OCI-LY1 (cell line): ENCODE measurements around the gene ZFPM1.

Experiments used
- H2AFZ ChIP-seq: fragments of 200-600 bp; sonication (generic), shearing (Covaris generic); 2 replicates; pipeline ENCODE4 v1.6.0; 2014; ENCODE audit warnings: antibody characterized with exemption, mild to moderate bottlenecking, low read length
- H3F3A ChIP-seq: fragments of 200-600 bp; sonication (generic), shearing (Covaris generic); 2 replicates; pipeline ENCODE4 v1.6.0; 2014; ENCODE audit warnings: mild to moderate bottlenecking, antibody characterized with exemption, low read length, moderate library complexity; ENCODE audit not compliant: insufficient read depth
- H3K27ac ChIP-seq: fragments of 200-600 bp; sonication (generic); 2 replicates; pipeline ENCODE4 v1.5.1; 2014; ENCODE audit warnings: low read length, mixed run types, mild to moderate bottlenecking, low read depth; ENCODE audit not compliant: poor library complexity, severe bottlenecking
- H3K27me3 ChIP-seq: fragments of 200-600 bp; sonication (generic); 2 replicates; pipeline ENCODE4 v1.6.0; 2014; ENCODE audit warnings: antibody characterized with exemption, mild to moderate bottlenecking, low read length, moderate library complexity; ENCODE audit not compliant: insufficient read depth
- H3K36me3 ChIP-seq: fragments of 200-600 bp; sonication (generic); 2 replicates; pipeline ENCODE4 v1.6.1; 2014; ENCODE audit warnings: mild to moderate bottlenecking, antibody characterized with exemption, low read length, moderate library complexity, mixed read lengths; ENCODE audit not compliant: insufficient read depth
- H3K4me1 ChIP-seq: fragments of 200-600 bp; sonication (generic); 2 replicates; pipeline ENCODE4 v1.5.1; 2014; ENCODE audit warnings: mild to moderate bottlenecking, low read length, moderate library complexity; ENCODE audit not compliant: insufficient read depth, severe bottlenecking
- H3K4me2 ChIP-seq: fragments of 200-600 bp; sonication (generic), shearing (Covaris generic); 2 replicates; pipeline ENCODE4 v1.6.1; 2014; ENCODE audit warnings: low read length
- H3K4me3 ChIP-seq: fragments of 200-600 bp; sonication (generic); 2 replicates; pipeline ENCODE4 v1.5.1; 2014; ENCODE audit warnings: low read length, low read depth, mild to moderate bottlenecking, mixed read lengths; ENCODE audit not compliant: poor library complexity, severe bottlenecking
- H3K79me2 ChIP-seq: fragments of 200-600 bp; shearing (Covaris generic); 2 replicates; pipeline ENCODE4 v1.6.1; 2016; ENCODE audit warnings: mixed run types, low read length, mixed read lengths; ENCODE audit not compliant: insufficient read depth
- H3K9ac ChIP-seq: fragments of 200-600 bp; sonication (generic), shearing (Covaris generic); 2 replicates; pipeline ENCODE4 v1.6.1; 2014; ENCODE audit warnings: mild to moderate bottlenecking, low read length, mixed read lengths
- H3K9me2 ChIP-seq: fragments of 200-600 bp; sonication (generic), shearing (Covaris generic); 2 replicates; pipeline ENCODE4 v1.6.1; 2014; ENCODE audit warnings: low read depth, mild to moderate bottlenecking, low read length, mixed read lengths
- H3K9me3 ChIP-seq: fragments of 200-600 bp; shearing (Covaris generic); 2 replicates; pipeline ENCODE4 v1.6.1; 2014; ENCODE audit warnings: low read length, mixed read lengths
- H4K20me1 ChIP-seq: fragments of 200-600 bp; sonication (generic), shearing (Covaris generic); 2 replicates; pipeline ENCODE4 v1.6.0; 2016; ENCODE audit warnings: mild to moderate bottlenecking, low read length; ENCODE audit not compliant: insufficient read depth
- EZH2 ChIP-seq: fragments of 200-600 bp; sonication (generic), shearing (Covaris generic); IDR thresholded peaks from 2 replicates; pipeline ENCODE4 v1.8.0; 2017; ENCODE audit warnings: borderline replicate concordance, mixed run types, mild to moderate bottlenecking, antibody characterized with exemption, low read length, moderate library complexity, mixed read lengths
- TF ChIP-seq, protein P1 (sequence below): fragments of 200-600 bp; sonication (generic), shearing (Covaris generic); IDR thresholded peaks from 2 replicates; pipeline ENCODE4 v1.5.1; 2017; ENCODE audit warnings: mild to moderate bottlenecking, antibody characterized with exemption, low read length, moderate library complexity, mixed read lengths

The ZFPM1 gene

DNA sequence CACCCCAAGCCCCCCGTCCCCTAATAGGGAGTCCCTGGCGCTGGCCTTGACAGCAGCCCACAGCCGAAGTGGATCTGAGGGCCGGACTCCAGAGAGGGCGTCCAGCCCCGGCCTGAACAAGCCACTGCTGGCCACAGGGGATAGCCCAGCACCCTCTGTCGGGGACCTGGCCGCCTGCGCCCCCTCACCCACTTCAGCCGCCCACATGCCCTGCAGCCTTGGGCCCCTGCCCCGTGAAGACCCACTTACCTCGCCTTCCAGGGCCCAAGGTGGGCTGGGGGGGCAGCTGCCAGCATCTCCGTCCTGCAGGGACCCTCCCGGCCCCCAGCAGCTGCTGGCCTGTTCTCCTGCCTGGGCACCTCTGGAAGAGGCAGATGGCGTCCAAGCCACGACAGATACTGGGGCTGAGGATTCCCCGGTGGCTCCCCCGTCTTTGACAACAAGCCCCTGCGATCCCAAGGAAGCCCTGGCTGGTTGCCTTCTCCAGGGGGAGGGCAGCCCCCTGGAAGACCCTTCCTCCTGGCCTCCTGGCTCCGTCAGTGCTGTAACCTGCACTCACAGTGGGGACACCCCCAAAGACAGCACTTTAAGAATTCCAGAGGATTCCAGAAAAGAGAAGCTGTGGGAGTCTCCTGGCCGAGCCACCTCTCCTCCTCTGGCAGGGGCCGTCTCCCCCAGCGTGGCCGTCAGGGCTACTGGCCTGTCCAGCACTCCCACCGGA is 19.3 kb upstream of the ZFPM1 start:
- Histone ChIP-seq H3K36me3 (no peaks in the 10 kb centered on the region), H3K4me3 (no peak overlapping the region), H3K9ac (no peak overlapping the region), H3K9me3 (no peaks in the 10 kb centered on the region), H3K27me3 (peaks cover 7% of the 10 kb centered on the region; the same call in 1 of the 2 replicates), H4K20me1 (no peaks in the 10 kb centered on the region), H3F3A (no peaks in the 10 kb centered on the region), H3K27ac (no peak overlapping the region), H3K4me1 (no peaks in the 10 kb centered on the region), H3K9me2 (no peaks in the 10 kb centered on the region), H3K4me2 (no peak overlapping the region), H2AFZ (no peak overlapping the region), H3K79me2 (no peaks in the 10 kb centered on the region)
- TF ChIP-seq, protein P1, sequence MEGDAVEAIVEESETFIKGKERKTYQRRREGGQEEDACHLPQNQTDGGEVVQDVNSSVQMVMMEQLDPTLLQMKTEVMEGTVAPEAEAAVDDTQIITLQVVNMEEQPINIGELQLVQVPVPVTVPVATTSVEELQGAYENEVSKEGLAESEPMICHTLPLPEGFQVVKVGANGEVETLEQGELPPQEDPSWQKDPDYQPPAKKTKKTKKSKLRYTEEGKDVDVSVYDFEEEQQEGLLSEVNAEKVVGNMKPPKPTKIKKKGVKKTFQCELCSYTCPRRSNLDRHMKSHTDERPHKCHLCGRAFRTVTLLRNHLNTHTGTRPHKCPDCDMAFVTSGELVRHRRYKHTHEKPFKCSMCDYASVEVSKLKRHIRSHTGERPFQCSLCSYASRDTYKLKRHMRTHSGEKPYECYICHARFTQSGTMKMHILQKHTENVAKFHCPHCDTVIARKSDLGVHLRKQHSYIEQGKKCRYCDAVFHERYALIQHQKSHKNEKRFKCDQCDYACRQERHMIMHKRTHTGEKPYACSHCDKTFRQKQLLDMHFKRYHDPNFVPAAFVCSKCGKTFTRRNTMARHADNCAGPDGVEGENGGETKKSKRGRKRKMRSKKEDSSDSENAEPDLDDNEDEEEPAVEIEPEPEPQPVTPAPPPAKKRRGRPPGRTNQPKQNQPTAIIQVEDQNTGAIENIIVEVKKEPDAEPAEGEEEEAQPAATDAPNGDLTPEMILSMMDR, result no peak
- TF ChIP-seq EZH2, result no peak

DNA sequence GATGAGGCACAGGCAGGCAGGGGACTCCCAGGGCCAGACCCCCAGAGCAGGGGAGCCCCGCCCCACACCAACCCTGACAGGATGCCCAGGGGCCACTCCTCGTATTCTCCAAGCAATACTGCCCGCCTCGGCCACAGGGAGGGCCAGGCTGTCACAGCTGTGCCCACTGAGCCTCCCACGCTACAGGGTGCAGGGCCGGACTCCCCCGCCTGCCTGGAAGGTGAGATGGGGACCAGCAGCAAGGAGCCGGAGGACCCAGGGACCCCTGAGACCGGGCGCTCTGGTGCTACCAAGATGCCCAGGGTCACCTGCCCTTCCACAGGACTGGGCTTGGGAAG is 18.8 kb upstream of the ZFPM1 start:
- Histone ChIP-seq H2AFZ (no peak overlapping the region), H3K4me2 (no peak overlapping the region), H3K9me2 (no peaks in the 10 kb centered on the region), H4K20me1 (no peaks in the 10 kb centered on the region), H3K27ac (no peak overlapping the region), H3K4me3 (no peak overlapping the region), H3F3A (no peaks in the 10 kb centered on the region), H3K79me2 (no peaks in the 10 kb centered on the region), H3K27me3 (peaks cover 7% of the 10 kb centered on the region; the same call in 1 of the 2 replicates), H3K36me3 (no peaks in the 10 kb centered on the region), H3K9me3 (no peaks in the 10 kb centered on the region), H3K4me1 (no peaks in the 10 kb centered on the region), H3K9ac (no peak overlapping the region)
- TF ChIP-seq, protein P1, result no peak
- no peak for TF ChIP-seq EZH2

DNA sequence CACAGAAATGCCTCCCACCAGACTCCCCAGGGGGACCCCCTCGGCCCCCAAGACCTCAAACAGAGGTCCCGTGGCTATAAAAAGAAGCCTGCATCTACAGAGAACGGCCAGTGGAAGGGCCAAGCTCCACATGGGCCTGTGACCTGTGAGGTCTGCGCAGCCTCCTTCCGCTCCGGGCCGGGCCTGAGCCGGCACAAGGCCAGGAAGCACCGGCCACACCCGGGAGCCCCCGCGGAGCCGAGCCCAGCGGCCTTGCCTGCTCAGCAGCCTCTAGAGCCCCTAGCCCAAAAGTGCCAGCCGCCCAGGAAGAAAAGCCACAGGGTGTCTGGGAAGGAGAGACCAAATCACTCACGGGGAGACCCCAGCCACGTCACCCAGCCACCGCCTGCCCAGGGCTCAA is 18.3 kb upstream of the ZFPM1 start:
- Histone ChIP-seq H3F3A (no peaks in the 10 kb centered on the region), H3K79me2 (no peaks in the 10 kb centered on the region), H3K27ac (no peak overlapping the region), H2AFZ (no peak overlapping the region), H3K36me3 (no peaks in the 10 kb centered on the region), H3K4me1 (no peaks in the 10 kb centered on the region), H3K4me2 (no peak overlapping the region), H4K20me1 (no peaks in the 10 kb centered on the region), H3K4me3 (no peak overlapping the region), H3K9me3 (no peaks in the 10 kb centered on the region), H3K9me2 (no peaks in the 10 kb centered on the region), H3K27me3 (peaks cover 7% of the 10 kb centered on the region; the same call in 1 of the 2 replicates), H3K9ac (no peak overlapping the region)
- TF ChIP-seq EZH2, result no peak
- TF ChIP-seq, protein P1, result no peak
